Activated naive CD8-positive, alpha-beta T cell treated with anti-CD3 and anti-CD28 coated beads, Interleukin-2, amount 10 ng/mL, durations not matched to agents 7 days and 5 days (primary cell): ENCODE measurements around the gene PHYKPL. TPM values are rescaled to one million over a fixed set of nuclear protein-coding genes. Genes with fewer than 3 reads are reported as not detected.

Experiments
- ATAC-seq: fragments of 150-1000 bp; cut with Tn5 transposase; one replicate; pipeline ENCODE4 v1.10.0; 2021; ENCODE audit warnings: low read depth, moderate library complexity
- POLR2A ChIA-PET: fragments of 350-600 bp; sonication (Branson Sonifier 250); formaldehyde crosslinking; loops from one replicate; lab custom pipeline; 2021; ENCODE audit warnings: antibody characterized with exemption; lab: Charles Lee
- DNase-seq: peaks from one replicate; pipeline ENCODE4 v3.0.0; 2021
- H3K27ac Mint-ChIP-seq: one replicate; pipeline ENCODE4 v1.8.0; 2022; ENCODE audit warnings: mild to moderate bottlenecking, mixed read lengths
- H3K27me3 Mint-ChIP-seq: one replicate; pipeline ENCODE4 v1.8.0; 2022; ENCODE audit warnings: mild to moderate bottlenecking, moderate library complexity, mixed read lengths
- H3K36me3 Mint-ChIP-seq: one replicate; pipeline ENCODE4 v1.8.0; 2021; ENCODE audit warnings: mild to moderate bottlenecking, mixed read lengths
- H3K4me1 Mint-ChIP-seq: one replicate; pipeline ENCODE4 v1.8.0; 2021; ENCODE audit warnings: mixed read lengths
- H3K4me3 Mint-ChIP-seq: one replicate; pipeline ENCODE4 v1.8.0; 2022; ENCODE audit warnings: mild to moderate bottlenecking, moderate library complexity, mixed read lengths
- H3K9me3 Mint-ChIP-seq: one replicate; pipeline ENCODE4 v1.8.0; 2021; ENCODE audit warnings: mixed read lengths
- total RNA-seq, 2 experiments: library from RNA; stranded (reverse); gene quantifications; one replicate each; pipeline ENCODE4 v1.2.3, GENCODE V29; 2021

The PHYKPL gene
- total RNA-seq, 2 experiments from 2014 or later, result 158 to 165 TPM

- POLR2A ChIA-PET, result no interaction called here
- DNase-seq (no peak), ATAC-seq (no peak)
- H3K27ac Mint-ChIP-seq, result peak overlapping the region; percentile 73
- peaks cover 35% of the 10 kb centered on the region for H3K36me3 Mint-ChIP-seq
- no peaks in the 10 kb centered on the region for H3K27me3 Mint-ChIP-seq
- H3K4me3 Mint-ChIP-seq, result no peak overlapping the region
- peaks cover 20% of the 10 kb centered on the region for H3K4me1 Mint-ChIP-seq
- H3K9me3 Mint-ChIP-seq, result no peaks in the 10 kb centered on the region
Observed at GRCh38 chr5:178223196-178223773, 9.3 kb downstream of the PHYKPL start.

GRCh38 chr5:178222292-178222691, 10.3 kb downstream of the PHYKPL start:
- H3K4me3 Mint-ChIP-seq, result no peak overlapping the region
- POLR2A ChIA-PET, result no interaction called here
- peaks cover 27% of the 10 kb centered on the region for H3K36me3 Mint-ChIP-seq
- H3K27ac Mint-ChIP-seq, result no peak overlapping the region
- ATAC-seq (no peak), DNase-seq (no peak)
- no peaks in the 10 kb centered on the region for H3K27me3 Mint-ChIP-seq
- peaks cover 13% of the 10 kb centered on the region for H3K4me1 Mint-ChIP-seq
- H3K9me3 Mint-ChIP-seq, result no peaks in the 10 kb centered on the region

- H3K4me3 Mint-ChIP-seq, result no peak overlapping the region
- peaks cover 13% of the 10 kb centered on the region for H3K4me1 Mint-ChIP-seq
- H3K27ac Mint-ChIP-seq, result peak overlapping the region; percentile 64
- peaks cover 24% of the 10 kb centered on the region for H3K36me3 Mint-ChIP-seq
- no peaks in the 10 kb centered on the region for H3K27me3 Mint-ChIP-seq
- peak; percentile 28 for ATAC-seq
- DNase-seq, result no peak
- POLR2A ChIA-PET, result no interaction called here
- H3K9me3 Mint-ChIP-seq, result no peaks in the 10 kb centered on the region
Observed at GRCh38 chr5:178221853-178222252, 10.7 kb downstream of the PHYKPL start.

- peaks cover 14% of the 10 kb centered on the region for H3K4me1 Mint-ChIP-seq
- H3K4me3 Mint-ChIP-seq, result no peak overlapping the region
- H3K27ac Mint-ChIP-seq, result peak overlapping the region; percentile 64
- peaks cover 23% of the 10 kb centered on the region for H3K36me3 Mint-ChIP-seq
- DNase-seq (no peak), ATAC-seq (no peak)
- no peaks in the 10 kb centered on the region for H3K9me3 Mint-ChIP-seq
- POLR2A ChIA-PET, result interaction anchor here (0.7 kb wide), 1 partner anchor 14 kb away, joined by 3 read pairs; no protein-coding TSS in a partner anchor
- H3K27me3 Mint-ChIP-seq, result no peaks in the 10 kb centered on the region
Observed at GRCh38 chr5:178221282-178221681, 11.3 kb downstream of the PHYKPL start.

GRCh38 chr5:178218827-178219226, 13.8 kb downstream of the PHYKPL start:
- H3K36me3 Mint-ChIP-seq, result peaks cover 27% of the 10 kb centered on the region

GRCh38 chr5:178218237-178218776, 14.3 kb downstream of the PHYKPL start:
- Mint-ChIP-seq H3K9me3 (no peaks in the 10 kb centered on the region), H3K4me1 (peaks cover 15% of the 10 kb centered on the region), H3K4me3 (no peak overlapping the region), H3K36me3 (peaks cover 26% of the 10 kb centered on the region), H3K27me3 (no peaks in the 10 kb centered on the region), H3K27ac (no peak overlapping the region)
- DNase-seq, result no peak
- POLR2A ChIA-PET, result no interaction called here
- ATAC-seq, result no peak

More at GRCh38 chr5:178218827-178219226, 13.8 kb downstream of the PHYKPL start:
- no peaks in the 10 kb centered on the region for H3K9me3 Mint-ChIP-seq
- peaks cover 14% of the 10 kb centered on the region for H3K4me1 Mint-ChIP-seq
- no peak overlapping the region for H3K27ac Mint-ChIP-seq
- H3K27me3 Mint-ChIP-seq, result no peaks in the 10 kb centered on the region
- no peak for ATAC-seq
- no peak overlapping the region for H3K4me3 Mint-ChIP-seq
- no peak for DNase-seq
- POLR2A ChIA-PET, result no interaction called here

- POLR2A ChIA-PET, result interaction anchor here (1.0 to 1.4 kb wide), 3 partner anchors 9 to 14 kb away, joined by 6 to 9 read pairs (median 6); partner anchors contain the start of gene HNRNPAB
- H3K36me3 Mint-ChIP-seq, result peaks cover 22% of the 10 kb centered on the region
Observed at GRCh38 chr5:178216779-178217178, 15.8 kb downstream of the PHYKPL start.

GRCh38 chr5:178216088-178216534, 16.5 kb downstream of the PHYKPL start:
- POLR2A ChIA-PET, result interaction anchor here (0.9 to 1.4 kb wide), 5 partner anchors 9 to 17 kb away, joined by 3 to 9 read pairs (median 6); partner anchors contain the start of genes HNRNPAB and PHYKPL
- Mint-ChIP-seq H3K36me3 (peaks cover 22% of the 10 kb centered on the region), H3K27ac (no peak overlapping the region)

More at GRCh38 chr5:178216779-178217178, 15.8 kb downstream of the PHYKPL start:
- Mint-ChIP-seq H3K4me1 (peaks cover 15% of the 10 kb centered on the region), H3K9me3 (no peaks in the 10 kb centered on the region), H3K4me3 (no peak overlapping the region), H3K27ac (no peak overlapping the region), H3K27me3 (no peaks in the 10 kb centered on the region)
- no peak for ATAC-seq
- DNase-seq, result no peak

GRCh38 chr5:178215280-178216002, 17.2 kb downstream of the PHYKPL start:
- H3K4me3 Mint-ChIP-seq, result no peak overlapping the region
- ATAC-seq, result no peak
- DNase-seq, result no peak
- H3K27ac Mint-ChIP-seq, result no peak overlapping the region
- H3K9me3 Mint-ChIP-seq, result no peaks in the 10 kb centered on the region
- H3K27me3 Mint-ChIP-seq, result no peaks in the 10 kb centered on the region
- peaks cover 10% of the 10 kb centered on the region for H3K4me1 Mint-ChIP-seq
- POLR2A ChIA-PET, result interaction anchor here (0.9 to 1.4 kb wide), 7 partner anchors 8 to 18 kb away, joined by 3 to 9 read pairs (median 4); partner anchors contain the start of genes HNRNPAB and PHYKPL
- peaks cover 23% of the 10 kb centered on the region for H3K36me3 Mint-ChIP-seq

More at GRCh38 chr5:178216088-178216534, 16.5 kb downstream of the PHYKPL start:
- DNase-seq (no peak), ATAC-seq (no peak)
- Mint-ChIP-seq H3K9me3 (no peaks in the 10 kb centered on the region), H3K4me3 (no peak overlapping the region), H3K27me3 (no peaks in the 10 kb centered on the region), H3K4me1 (peaks cover 10% of the 10 kb centered on the region)

GRCh38 chr5:178214160-178214803, 18.3 kb downstream of the PHYKPL start:
- DNase-seq, result no peak
- H3K9me3 Mint-ChIP-seq, result no peaks in the 10 kb centered on the region
- peak overlapping the region; percentile 39 for H3K27ac Mint-ChIP-seq
- no peaks in the 10 kb centered on the region for H3K27me3 Mint-ChIP-seq
- no peak for ATAC-seq
- peaks cover 32% of the 10 kb centered on the region for H3K36me3 Mint-ChIP-seq
- H3K4me3 Mint-ChIP-seq, result no peak overlapping the region
- POLR2A ChIA-PET, result interaction anchor here (1.1 to 2.1 kb wide), 4 partner anchors 9 to 15 kb away, joined by 3 to 14 read pairs (median 3); partner anchors contain the start of gene HNRNPAB
- H3K4me1 Mint-ChIP-seq, result peaks cover 15% of the 10 kb centered on the region

- no peak for DNase-seq
- peaks cover 20% of the 10 kb centered on the region for H3K4me1 Mint-ChIP-seq
- H3K27ac Mint-ChIP-seq, result no peak overlapping the region
- POLR2A ChIA-PET, result interaction anchor here (0.6 to 2.1 kb wide), 3 partner anchors 8 to 62 kb away, joined by 3 to 14 read pairs (median 3); partner anchors contain the start of gene HNRNPAB
- H3K9me3 Mint-ChIP-seq, result no peaks in the 10 kb centered on the region
- peaks cover 36% of the 10 kb centered on the region for H3K36me3 Mint-ChIP-seq
- no peak for ATAC-seq
- H3K4me3 Mint-ChIP-seq, result no peak overlapping the region
- H3K27me3 Mint-ChIP-seq, result no peaks in the 10 kb centered on the region
Observed at GRCh38 chr5:178213748-178214151, 18.9 kb downstream of the PHYKPL start.

GRCh38 chr5:178213003-178213461, 19.6 kb downstream of the PHYKPL start:
- POLR2A ChIA-PET, result interaction anchor here (0.6 to 2.1 kb wide), 2 partner anchors 9 to 61 kb away, joined by 3 to 14 read pairs; partner anchors contain the start of gene HNRNPAB
- no peak overlapping the region for H3K4me3 Mint-ChIP-seq
- H3K36me3 Mint-ChIP-seq, result peaks cover 33% of the 10 kb centered on the region
- DNase-seq, result no peak
- peak overlapping the region; percentile 21 for H3K27ac Mint-ChIP-seq
- H3K4me1 Mint-ChIP-seq, result peaks cover 24% of the 10 kb centered on the region
- no peaks in the 10 kb centered on the region for H3K27me3 Mint-ChIP-seq
- ATAC-seq, result no peak
- H3K9me3 Mint-ChIP-seq, result no peaks in the 10 kb centered on the region
